Right kidney (tissue), 1 donor: ENCODE data around the gene ADAMTS2.

Source experiments
- DNase-seq: peaks from one replicate; pipeline ENCODE4 v3.0.0-alpha.2; 2016

ADAMTS2 gene

DNA sequence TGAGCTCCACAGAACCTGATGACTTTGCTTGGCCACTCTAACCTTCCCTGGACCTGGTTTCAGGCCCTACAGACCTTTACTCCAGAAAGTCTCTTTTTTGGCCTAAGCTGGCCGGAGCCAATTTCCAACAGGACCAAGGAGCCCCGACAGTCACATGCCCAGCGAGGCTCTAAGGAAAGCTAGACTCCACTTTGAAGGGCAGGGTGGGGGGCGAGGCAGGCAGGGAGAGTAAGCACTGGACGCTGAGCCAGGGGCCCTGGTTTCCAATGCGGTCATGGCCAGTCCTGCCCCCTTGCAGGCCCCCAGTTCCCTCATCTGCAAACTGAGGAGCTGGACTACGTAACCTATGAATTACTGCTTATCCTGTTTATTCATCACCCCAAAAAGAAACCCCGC, 65.2 kb downstream of the ADAMTS2 start:
- DNase-seq = no peak

DNA sequence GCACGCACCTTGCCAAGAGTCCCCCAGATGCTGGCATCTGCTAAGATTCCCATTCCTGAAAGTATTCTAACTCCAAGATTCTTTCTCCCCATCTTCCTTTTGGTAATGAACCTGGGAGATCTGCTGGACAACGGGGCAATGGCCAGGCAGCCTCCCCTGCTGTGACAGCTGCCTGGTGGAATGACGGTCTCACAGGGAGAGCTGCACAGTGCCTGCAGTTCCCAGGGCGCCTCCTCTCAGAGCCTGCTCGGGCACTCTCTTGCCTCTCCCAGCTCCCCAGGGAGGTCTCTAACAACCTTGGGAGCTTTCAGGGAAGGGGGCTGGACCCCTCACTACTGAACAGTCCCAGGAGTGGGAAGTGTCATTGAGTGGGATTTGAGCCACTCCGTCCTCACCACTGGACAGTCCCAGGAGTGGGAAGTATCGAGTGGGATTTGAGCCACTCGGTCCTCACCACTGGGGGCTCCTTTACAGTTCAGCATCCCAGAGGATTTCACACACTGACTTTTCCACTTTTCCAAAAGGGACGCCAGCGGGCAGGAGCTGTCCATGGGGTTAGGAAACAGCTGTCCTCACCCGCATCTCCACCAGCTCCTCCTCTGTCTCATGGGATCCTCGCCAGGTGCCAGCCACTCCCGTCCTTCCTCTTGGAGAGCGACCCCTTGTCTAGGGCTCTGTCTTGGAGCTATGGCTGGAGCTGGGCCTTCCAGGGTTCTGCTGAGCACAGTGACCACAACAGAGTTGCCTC, 65.7 kb downstream of the ADAMTS2 start:
- DNase-seq = no peak

DNA sequence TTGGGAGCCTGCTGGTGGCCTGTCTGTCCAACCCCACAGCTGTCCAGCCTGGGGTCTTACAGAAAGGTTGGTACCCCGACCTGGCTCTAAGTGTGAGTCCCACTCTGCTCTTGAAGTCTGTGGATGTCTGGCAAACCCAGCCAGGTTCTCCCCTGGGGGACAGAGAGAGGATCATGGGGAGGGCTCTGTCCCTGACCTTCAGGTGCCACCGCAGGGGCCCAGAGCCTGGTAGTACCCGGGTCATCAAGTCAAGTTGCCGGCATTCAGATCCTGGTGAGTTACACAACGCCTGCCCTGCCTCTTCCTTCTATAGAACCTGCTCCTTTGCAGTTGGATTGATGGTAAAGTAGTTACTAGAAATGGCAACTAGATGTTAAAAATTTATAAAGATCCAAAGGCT, 66.7 kb downstream of the ADAMTS2 start:
- DNase-seq = no peak

DNA sequence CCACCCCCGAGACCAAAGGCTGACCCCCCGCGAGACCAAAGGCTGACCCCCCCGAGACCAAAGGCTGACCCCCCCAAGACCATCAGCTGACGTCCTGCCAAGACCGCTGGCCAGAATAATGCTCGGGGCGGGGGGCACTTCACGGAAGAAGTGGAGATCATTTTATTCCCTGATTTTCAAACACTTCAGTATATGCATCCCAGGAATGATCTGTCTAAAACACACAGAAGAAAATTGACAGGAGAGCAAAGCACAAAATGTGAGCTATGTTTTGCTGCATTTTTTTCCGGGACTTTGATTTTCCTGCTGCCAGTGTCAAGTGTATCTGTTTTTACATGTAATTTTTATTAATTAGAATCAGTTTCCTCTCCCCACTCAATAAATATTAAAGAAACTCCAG, 67.1 kb downstream of the ADAMTS2 start:
- DNase-seq = no peak

DNA sequence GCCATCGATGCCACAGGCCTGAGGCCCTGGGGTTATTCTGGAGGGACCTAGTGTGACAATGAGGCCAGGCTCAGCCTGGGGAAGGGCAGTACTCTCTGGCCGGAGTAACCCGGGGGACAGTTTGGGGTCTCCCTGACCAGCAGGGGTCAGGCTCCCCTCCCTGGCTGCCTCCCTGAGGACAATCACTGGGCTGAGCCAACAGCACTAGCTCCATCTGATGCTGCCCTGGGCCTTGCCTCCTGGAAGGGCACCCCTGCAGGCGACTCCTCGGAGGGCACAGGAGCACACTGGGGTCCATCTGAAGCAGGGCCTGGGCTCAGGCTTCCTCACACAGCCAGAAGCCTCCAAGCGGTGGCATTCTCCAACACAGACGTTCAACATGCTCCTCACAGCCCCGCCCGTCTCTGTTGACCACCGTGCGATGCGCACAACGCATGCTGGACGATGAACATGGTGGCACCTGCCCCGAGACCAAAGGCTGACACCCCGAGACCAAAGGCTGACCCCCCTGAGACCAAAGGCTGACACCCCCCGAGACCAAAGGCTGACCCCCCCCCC, 68.3 kb downstream of the ADAMTS2 start:
- DNase-seq = no peak

DNA sequence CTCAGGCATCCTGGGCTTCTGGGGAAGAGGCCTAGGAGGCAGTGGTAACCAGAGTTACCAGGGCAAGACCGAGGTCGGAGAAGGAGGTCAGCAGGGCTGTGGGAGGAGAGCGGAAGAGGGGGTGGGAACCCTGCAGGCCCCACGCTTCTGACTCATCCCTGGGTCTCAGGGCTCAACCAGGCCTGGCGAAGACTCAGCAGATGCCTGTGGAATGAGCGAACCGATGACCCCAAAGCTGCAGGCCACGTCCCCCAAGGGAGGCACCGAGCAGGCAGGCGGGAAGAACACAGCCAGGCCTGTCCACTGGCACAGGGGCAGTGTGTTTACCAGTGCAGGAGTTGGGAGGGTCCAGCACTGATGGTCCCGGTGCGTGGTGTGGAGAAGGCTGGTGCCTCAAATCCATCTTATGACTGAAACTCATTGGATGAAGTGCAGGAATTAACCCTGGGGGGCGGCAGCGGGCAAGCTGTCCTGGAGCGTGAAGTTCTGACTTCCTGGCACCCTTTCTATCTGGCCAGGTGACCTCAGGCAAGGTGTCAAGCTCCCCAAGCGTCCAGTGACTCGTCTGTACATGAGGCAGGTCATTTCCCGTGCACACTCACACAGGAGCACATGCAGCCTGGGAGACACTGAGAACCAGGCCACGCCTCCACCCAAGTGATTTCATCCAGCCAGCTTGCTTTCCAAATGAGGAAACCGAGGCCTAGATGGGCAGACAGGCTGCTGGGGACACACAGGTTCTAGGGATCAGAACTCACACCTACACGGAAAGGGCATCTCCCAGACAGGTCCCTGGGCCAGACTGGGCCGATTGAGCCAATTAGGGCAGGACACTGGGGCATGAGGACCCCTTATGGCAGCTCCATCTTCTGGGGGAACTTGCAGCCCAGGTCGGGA, 69.1 kb downstream of the ADAMTS2 start:
- DNase-seq = no peak

DNA sequence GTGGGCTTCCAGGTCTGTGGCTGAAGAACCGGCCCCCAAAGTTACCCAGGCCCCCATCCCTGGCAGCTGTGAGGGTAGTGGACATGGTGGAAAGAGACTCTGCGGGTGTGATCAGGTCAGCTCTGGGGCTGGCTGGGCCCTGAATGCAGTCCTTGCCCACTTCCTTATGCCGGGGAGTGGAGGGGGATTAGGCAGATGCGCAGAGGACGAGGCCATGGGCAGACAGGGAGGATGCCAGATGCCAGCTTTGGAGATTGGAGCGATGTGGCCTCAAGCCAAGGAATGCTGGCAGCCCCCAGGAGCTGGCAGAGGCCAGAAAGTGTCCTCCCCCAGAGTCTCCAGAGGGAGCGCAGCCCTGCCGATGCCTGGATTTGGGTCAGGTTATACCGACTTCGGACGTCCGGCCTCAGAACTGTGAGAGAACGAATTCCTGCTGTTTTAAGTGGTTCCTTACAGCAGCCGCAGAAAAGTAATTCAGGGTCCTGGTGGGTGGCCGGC, 69.8 kb downstream of the ADAMTS2 start:
- no peak for DNase-seq

DNA sequence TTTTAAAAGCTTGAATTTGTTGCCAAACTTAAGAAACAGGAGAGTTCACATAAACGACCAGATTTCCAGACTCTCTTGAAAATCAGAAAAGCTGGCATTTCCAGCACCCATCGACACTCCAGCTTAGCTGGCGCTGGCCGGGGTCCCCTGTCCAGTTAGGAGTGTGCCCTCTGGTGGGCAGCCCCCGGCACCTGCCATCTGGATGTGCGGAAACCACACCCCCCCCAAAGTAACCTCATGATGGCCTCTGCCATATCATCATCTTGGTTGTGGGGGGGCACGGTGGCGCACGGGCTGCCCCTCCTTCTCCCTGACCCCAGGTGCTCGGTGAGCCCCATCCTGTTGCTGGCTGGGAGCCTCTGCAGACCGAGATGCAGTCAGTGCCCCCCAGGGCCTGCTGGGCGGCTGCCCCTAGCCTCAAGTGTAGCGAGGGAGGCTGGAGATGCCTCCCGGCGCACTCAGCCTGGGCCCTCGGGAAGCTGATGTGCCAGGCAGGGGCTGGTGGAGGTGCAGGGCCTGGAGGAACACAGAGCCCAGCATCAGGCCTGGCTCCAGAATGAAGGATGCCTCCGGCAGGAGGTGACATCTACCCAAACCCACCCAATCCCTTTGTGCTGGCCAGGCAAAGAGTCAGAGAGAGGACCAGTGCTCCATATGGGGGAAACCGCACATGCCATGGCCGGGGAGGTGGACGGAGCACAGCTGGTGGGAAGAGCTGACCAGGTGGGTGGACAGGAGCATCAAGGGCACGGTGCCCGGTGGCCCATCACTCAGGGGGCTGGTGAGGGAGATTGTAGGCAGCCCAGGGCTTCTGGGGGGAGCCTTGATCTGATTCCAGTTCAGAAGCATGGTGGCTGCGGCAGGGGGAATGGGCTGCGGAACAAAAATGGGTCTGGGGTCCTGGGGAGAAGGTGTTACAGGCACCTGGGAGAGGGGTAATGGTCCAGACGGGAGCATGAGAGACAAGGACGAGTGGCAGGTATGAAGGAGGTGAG, 70.6 kb downstream of the ADAMTS2 start:
- DNase-seq = no peak

DNA sequence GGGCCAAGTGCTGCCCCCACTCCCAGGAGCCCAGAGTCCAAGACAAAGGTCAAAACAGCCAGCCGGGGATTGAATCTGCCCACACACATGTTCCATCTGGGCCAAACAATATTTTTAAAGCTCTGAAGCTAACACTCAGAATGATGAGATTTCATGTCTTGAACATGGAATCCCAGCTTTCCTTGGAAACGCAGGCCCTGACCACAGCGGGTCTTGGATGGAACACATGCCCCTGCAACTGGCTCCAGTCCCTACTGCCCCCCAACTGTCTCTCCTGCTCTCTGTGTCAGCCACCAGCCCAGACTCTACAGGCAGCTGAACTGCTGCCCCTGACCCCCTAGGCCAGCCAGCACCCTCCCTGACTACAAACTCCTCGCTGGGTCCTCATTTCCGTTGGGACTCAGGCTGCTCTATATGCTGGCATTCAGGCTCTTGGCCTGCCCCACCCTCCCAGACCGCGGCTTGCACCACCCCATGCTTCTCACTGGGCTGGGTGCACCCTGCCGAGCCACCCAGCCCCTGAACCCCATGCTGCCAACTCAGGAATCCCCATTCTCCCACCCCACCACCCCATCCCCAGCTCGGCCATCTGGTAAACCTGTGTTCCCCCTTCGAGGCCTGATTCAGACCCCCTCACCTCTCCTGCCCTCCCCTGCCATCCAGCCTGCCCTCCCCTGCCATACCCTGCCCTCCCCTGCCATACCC, 71.7 kb downstream of the ADAMTS2 start:
- no peak for DNase-seq

DNA sequence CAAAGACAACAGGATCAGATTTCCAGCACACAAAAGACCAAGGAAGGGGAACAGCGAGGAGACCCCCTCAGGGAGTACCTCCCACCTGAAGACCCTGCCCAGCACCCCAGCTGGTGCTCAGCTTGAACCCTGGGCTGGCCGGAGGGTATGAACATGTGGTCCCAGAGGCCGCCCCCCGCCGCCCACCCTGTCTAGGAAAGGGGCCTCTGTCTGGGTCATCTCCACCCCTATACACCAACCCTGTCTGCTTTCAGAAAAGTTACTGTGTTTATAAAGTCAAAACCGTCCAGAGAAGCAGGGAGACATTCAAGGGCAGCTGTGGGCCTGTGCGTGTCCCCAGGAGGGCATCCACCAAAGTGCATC, 72.2 kb downstream of the ADAMTS2 start:
- no peak for DNase-seq

DNA sequence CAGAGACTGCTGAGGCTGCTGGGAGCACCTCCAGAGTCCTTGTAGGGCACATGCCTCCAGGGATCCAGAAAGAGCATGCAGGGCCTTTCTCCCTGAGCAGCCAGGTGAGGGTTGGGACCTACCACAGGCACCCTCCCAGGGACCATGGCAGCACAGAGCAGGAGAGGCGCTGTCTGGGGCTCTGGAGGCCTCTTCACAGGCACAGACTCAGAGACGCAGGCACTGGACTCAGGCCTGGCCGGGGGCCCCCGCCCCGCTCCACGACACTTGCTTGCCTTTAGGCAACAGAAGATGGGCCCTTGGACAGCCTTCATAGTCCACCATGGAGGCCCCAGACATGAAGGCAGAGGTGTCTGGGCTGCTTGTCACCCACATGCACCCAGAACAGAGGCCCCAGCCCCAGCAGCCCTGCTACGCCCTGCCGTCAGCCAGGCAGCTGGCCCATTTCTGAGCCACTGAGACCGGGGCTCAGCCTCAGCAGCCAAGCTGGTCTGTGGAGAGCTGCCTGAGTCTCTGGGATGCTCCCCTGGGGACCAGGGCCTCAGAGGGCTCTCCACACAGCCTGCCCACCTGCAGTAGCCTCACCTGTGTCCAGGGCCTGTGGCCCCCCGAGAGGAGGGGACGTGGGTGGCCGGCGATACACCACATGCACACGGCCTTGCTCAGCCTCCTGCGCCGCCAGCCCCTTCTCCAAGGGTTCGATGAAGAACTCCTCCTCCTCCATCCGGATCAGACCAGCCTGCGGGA, 72.8 kb downstream of the ADAMTS2 start:
- DNase-seq = no peak

DNA sequence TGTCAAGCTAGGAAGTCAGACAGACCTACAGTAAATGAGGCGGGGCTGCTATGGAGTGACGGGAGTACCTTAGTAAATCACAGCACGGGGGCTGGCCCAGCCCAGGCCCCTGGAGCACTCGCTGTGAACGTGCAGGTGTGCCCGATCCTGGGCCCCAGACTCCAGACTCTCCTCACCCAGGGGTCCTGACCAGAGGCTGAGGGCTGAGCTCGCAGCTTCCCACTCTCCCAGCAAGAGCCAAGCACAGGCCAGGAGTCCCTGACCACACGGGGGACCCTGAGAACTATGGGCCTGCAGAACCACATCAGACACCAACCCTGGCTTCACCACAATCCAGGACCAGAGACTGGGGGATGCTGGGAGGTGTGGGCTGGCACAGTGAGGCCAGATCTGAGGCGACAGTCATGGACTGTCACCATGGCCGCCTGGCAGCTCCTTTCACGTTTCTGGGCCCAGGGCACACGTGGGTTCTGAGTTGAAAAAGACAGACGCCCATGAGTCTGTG, 73.4 kb downstream of the ADAMTS2 start:
- DNase-seq = no peak

DNA sequence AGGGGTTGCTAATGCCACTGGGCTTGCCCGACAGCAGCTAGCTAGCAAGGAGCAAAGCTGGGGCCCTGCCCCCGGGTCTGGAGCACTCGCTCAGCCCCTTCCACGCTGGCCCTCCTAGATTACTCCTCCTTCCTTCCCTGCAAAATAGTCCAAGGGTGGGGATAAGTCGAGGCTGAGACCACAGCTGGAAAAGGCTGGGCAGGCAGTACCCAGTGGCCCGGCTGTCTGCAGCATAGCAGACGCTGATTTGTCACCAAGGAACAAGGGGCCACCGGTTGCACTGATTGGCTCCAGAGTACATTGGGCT, 73.9 kb downstream of the ADAMTS2 start:
- no peak for DNase-seq

DNA sequence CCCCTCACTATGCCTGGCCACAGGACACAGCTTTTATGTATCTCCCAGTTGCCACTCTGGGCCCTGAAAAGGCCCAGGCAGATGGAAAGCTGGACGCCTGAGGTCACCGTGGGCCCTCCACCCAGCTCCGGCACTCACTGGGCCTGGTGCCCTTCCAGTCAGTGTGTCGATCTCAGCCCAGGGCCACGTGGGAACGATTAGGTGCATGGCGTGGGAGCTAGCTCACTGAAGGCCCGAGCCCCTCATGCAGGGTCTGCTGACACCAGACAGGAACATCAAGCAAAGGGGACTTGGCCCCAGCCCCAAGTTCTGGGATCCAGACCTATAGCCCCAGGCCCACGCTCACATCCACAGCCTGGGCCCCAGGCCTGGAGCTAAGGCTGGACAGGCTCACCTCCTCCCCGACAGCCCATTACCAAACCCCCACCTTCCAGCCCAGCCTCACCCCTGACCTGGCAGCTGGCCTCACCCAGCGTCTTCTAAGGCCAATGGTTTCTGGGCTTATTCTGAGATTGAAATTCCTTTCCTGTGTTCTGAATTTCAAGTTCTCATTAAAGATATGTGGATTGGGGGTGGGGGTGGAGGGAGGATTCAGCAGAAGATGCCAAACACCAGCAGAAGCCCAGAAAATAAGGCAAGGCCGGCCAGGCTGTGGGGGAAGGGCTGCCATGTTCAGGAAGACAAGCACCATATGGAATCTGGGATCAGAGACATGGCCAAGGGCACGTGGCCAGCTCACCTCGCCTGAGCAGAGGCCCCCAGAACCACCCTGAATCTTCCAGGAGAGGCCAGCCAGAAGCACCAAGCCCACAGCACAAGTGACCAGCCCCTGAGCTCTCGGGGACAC, 74.5 kb downstream of the ADAMTS2 start:
- no peak for DNase-seq

DNA sequence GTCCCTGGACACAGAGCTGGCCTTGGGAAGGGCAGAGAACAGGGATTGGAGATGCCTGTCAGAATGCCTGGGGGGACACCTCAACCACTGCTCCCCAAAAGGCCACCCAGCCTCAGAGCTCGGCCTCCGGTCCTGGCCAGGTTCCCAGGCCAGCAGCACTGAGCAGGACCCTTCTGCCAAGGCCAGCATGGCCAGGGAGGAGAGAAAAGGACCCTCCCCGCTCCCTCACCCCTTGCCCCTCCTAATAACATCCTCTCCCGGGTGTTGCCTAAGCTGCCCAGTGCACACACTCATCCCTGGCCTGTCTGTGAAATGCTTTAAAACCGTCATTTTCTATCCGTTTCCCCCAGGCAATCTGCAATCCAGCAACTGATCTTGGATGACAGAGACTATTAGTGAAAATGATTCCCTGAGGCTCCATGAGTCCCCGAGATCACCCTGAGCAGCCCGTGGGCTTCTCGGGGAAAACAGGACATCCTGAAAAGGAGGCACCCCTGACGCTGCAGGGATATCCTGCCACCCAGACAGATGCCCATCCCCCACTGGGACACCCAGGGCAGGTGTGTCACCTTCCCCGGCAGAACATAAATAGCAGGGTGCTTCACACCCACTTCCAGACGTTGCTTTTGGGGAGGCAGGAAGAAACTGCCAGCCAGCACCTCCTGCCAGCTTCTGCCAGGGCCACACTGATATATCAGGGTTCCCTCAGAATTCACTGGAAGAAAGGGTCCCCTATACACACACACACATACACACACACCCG, 75.3 kb downstream of the ADAMTS2 start:
- DNase-seq = no peak

DNA sequence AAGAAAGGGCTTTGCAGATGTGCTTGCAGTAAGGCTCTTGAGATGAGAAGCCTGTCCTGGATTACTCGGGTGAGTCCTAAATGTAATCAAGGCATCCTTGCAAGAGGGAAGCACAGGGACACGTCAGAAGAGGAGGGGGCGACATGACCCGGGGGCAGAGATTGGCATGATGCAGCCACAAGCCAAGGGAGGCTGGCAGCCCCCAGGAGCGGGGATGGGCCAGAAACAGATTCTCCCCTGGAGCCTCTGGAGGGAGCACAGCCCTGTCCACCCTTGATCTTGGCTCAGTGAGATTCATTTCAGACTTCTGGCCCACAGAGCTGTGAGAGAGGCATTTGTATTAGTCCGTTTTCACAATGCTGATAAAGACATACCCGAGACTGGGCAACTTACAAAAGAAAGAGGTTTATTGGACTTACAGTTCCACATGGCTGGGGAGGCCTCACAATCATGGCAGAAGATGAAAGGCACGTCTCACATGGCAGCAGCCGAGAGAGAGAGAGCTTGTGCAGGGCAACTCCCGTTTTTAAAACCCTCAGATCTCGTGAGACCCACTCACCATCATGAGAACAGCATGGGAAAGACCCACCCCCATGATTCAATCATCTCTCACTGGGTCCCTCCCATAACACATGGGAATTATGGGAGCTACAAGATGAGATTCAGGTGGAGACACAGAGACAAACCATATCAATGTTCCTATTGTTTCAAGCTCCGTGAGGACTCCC, 76.1 kb downstream of the ADAMTS2 start:
- DNase-seq = no peak

DNA sequence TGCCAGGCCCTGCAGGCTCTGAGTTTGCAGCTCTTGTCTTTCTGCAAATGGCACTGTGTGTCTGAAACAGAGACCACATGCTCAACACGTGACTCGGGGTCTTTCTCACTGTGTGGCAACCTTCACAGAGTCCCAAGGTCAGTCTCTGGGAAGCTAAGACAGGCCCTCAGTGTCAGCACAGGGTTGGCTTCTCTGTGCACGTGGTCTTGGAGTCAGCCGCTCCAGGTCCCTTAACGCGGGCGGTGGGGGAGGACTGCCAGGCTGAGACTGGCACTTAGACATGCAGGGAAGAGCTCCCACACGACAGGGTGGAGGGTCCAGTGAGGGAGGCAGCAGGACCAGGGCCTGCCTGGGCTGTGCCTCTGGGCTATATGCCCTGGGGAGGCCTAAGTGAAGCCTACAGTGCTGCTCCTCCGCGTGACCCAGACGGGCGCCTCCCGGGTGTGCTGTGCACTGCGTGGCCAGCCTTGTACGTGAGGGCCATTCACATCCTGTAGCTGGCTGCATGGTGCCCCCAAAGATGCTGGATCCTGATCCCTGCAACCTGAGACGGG, 76.8 kb downstream of the ADAMTS2 start:
- peak; percentile 16 for DNase-seq

DNA sequence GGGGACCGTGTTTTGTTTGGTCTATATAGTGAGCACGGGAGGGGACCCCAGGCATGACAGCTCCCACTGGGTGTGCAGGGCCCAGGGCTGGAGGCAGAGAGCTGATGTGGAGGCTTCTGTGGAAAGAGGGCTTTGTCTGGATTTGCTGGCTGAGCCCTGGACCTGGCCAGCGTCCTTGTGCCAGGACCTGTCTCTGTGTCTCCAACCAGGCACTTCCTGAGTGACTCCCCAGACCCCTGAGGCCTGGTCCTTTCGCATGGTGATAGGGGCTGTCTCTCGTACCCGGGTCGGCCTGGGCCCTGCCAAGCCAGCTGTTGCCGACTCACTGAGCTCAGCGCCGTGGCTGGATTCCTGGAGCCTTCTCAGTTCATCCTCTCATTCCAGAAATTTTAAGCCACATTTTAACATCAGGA, 77.6 kb downstream of the ADAMTS2 start:
- no peak for DNase-seq
